Adipocyte (in vitro differentiated cells): ENCODE data around the gene PDAP1.
A peak's percentile ranks its signal among the peaks of the same experiment; 100 is the strongest.
"Not testable (repeated sequence)": the region's sequence is repeated elsewhere in the genome, so short reads cannot be mapped to it uniquely, and the experiment has no call there.

Experiments
- DNase-seq: peaks from one replicate; pipeline ENCODE4 v3.0.0-alpha.2; 2015; ENCODE audit warnings: low read depth
- H3K27me3 ChIP-seq: replicated peaks from 2 replicates; pipeline ENCODE4 v1.7.0; 2013; ENCODE audit warnings: mild to moderate bottlenecking, low read length, moderate library complexity; ENCODE audit not compliant: control insufficient read depth, insufficient read depth
- H3K36me3 ChIP-seq: 2 replicates; pipeline ENCODE4 v1.7.0; 2013; ENCODE audit warnings: low read length, mild to moderate bottlenecking, moderate library complexity; ENCODE audit not compliant: control insufficient read depth, insufficient read depth, severe bottlenecking
- H3K4me1 ChIP-seq: 2 replicates; pipeline ENCODE4 v1.7.0; 2013; ENCODE audit warnings: mild to moderate bottlenecking, low read length, moderate library complexity; ENCODE audit not compliant: control insufficient read depth, insufficient read depth
- H3K4me3 ChIP-seq: 2 replicates; pipeline ENCODE4 v1.7.0; 2013; ENCODE audit warnings: mild to moderate bottlenecking, low read length, moderate library complexity
- H3K9ac ChIP-seq: 2 replicates; pipeline ENCODE4 v1.7.0; 2013; ENCODE audit warnings: mild to moderate bottlenecking, low read length, moderate library complexity
- H3K9me3 ChIP-seq: 2 replicates; pipeline ENCODE4 v1.7.0; 2013; ENCODE audit warnings: mild to moderate bottlenecking, low read length, moderate library complexity; ENCODE audit not compliant: control insufficient read depth

PDAP1 gene

GRCh38 chr7:99446096-99446495, 37.7 kb upstream of the PDAP1 start:
- H3K4me1 ChIP-seq, result peaks cover 18% of the 10 kb centered on the region
- H3K9ac ChIP-seq, result no peak overlapping the region
- no peaks in the 10 kb centered on the region for H3K27me3 ChIP-seq
- peaks cover 64% of the 10 kb centered on the region for H3K36me3 ChIP-seq
- no peak for DNase-seq
- no peak overlapping the region for H3K4me3 ChIP-seq
- no peaks in the 10 kb centered on the region for H3K9me3 ChIP-seq

DNA sequence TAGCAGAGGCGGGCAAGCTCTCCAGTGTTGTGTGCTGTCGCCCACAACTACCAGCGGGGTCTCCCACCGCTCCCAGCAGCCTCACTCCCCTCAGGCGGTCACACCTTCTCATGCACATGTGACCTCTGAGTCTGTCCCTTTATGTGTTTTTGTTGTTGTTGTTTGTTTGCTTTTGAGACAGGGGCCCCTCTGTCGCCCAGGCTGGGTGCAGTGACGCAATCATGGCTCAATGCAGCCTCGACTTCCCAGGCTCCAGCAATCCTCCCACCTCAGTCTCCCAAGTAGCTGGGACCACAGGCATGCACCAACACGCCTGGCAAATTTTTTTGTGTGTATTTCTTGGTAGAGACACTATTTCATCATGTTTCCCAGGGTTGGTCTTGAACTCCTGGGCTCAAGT, 31.8 kb upstream of the PDAP1 start:
- Histone ChIP-seq H3K4me3 (peak overlapping the region; percentile 90), H3K36me3 (peaks cover 13% of the 10 kb centered on the region), H3K9me3 (no peaks in the 10 kb centered on the region), H3K9ac (peak overlapping the region; percentile 92), H3K27me3 (no peaks in the 10 kb centered on the region), H3K4me1 (peaks cover 35% of the 10 kb centered on the region)
- peak; percentile 54 for DNase-seq

- peak within 1 kb of the TSS; percentile 90 for H3K4me3 ChIP-seq
Measured at GRCh38 chr7:99438573-99439480, 30.4 kb upstream of the PDAP1 start, which contains the start of the genes CPSF4 and PTCD1. Gene CPSF4 (plus strand): TSS chr7:99438943. CDS start chr7:99439083, 140 bp downstream. Gene PTCD1 (minus strand): TSS chr7:99438798. CDS start chr7:99435242, 3,556 bp downstream.

GRCh38 chr7:99437946-99438572, 29.7 kb upstream of the PDAP1 start:
- Histone ChIP-seq H3K27me3 (no peaks in the 10 kb centered on the region), H3K4me1 (peaks cover 33% of the 10 kb centered on the region), H3K36me3 (peaks cover 21% of the 10 kb centered on the region)

More at GRCh38 chr7:99438573-99439480, 30.4 kb upstream of the PDAP1 start, which contains the start of the genes CPSF4 and PTCD1:
- H3K27me3 ChIP-seq, result no peaks in the 10 kb centered on the region
- peak within 1 kb of the TSS; percentile 92 for H3K9ac ChIP-seq
- DNase-seq, result peak; percentile 99
- H3K4me1 ChIP-seq, result peaks cover 33% of the 10 kb centered on the region
- H3K9me3 ChIP-seq, result no peaks in the 10 kb centered on the region
- peaks cover 17% of the 10 kb centered on the region for H3K36me3 ChIP-seq

GRCh38 chr7:99433158-99433557, 24.8 kb upstream of the PDAP1 start:
- Histone ChIP-seq H3K4me3 (no peak overlapping the region), H3K9ac (no peak overlapping the region), H3K36me3 (peaks cover 59% of the 10 kb centered on the region), H3K4me1 (peaks cover 6% of the 10 kb centered on the region), H3K9me3 (no peaks in the 10 kb centered on the region), H3K27me3 (no peaks in the 10 kb centered on the region)
- no peak for DNase-seq

More at GRCh38 chr7:99437946-99438572, 29.7 kb upstream of the PDAP1 start:
- no peak for DNase-seq
- Histone ChIP-seq H3K9me3 (no peaks in the 10 kb centered on the region), H3K9ac (peak overlapping the region; percentile 92), H3K4me3 (peak overlapping the region; percentile 90)

- DNase-seq, H3K4me3 ChIP-seq, H3K4me1 ChIP-seq, H3K9ac ChIP-seq, H3K27me3 ChIP-seq, H3K9me3 ChIP-seq: not testable (repeated sequence)
- H3K36me3 ChIP-seq, result peaks cover 59% of the 10 kb centered on the region
Measured at GRCh38 chr7:99431756-99432540, 23.6 kb upstream of the PDAP1 start.

GRCh38 chr7:99429756-99430155, 21.4 kb upstream of the PDAP1 start:
- Histone ChIP-seq H3K36me3 (peaks cover 67% of the 10 kb centered on the region), H3K9ac (no peak overlapping the region), H3K9me3 (no peaks in the 10 kb centered on the region), H3K4me3 (no peak overlapping the region), H3K27me3 (no peaks in the 10 kb centered on the region), H3K4me1 (no peaks in the 10 kb centered on the region)
- no peak for DNase-seq

- H3K9ac ChIP-seq, result no peak overlapping the region
- H3K27me3 ChIP-seq, result no peaks in the 10 kb centered on the region
- H3K4me3 ChIP-seq, result no peak overlapping the region
- H3K4me1 ChIP-seq, result no peaks in the 10 kb centered on the region
- no peaks in the 10 kb centered on the region for H3K9me3 ChIP-seq
- peaks cover 67% of the 10 kb centered on the region for H3K36me3 ChIP-seq
- DNase-seq, result no peak
Measured at GRCh38 chr7:99428972-99429566, 20.7 kb upstream of the PDAP1 start.

GRCh38 chr7:99424932-99425730, 16.7 kb upstream of the PDAP1 start:
- no peaks in the 10 kb centered on the region for H3K27me3 ChIP-seq
- DNase-seq, result no peak
- no peak overlapping the region for H3K9ac ChIP-seq
- H3K9me3 ChIP-seq, result no peaks in the 10 kb centered on the region
- H3K4me3 ChIP-seq, result no peak overlapping the region
- H3K4me1 ChIP-seq, result no peaks in the 10 kb centered on the region
- H3K36me3 ChIP-seq, result peaks cover 61% of the 10 kb centered on the region

GRCh38 chr7:99422625-99423024, 14.2 kb upstream of the PDAP1 start:
- H3K9me3 ChIP-seq, result no peaks in the 10 kb centered on the region
- H3K4me1 ChIP-seq, result no peaks in the 10 kb centered on the region
- H3K27me3 ChIP-seq, result no peaks in the 10 kb centered on the region
- H3K36me3 ChIP-seq, result peaks cover 69% of the 10 kb centered on the region
- no peak overlapping the region for H3K4me3 ChIP-seq
- no peak for DNase-seq
- no peak overlapping the region for H3K9ac ChIP-seq
